Neural cell (in vitro differentiated cells): ENCODE data around the gene QKI. TPM values are rescaled to one million over a fixed set of nuclear protein-coding genes. Genes with fewer than 3 reads are reported as not detected.

Source experiments
- H2AFZ ChIP-seq: fragments of 200-600, 300-800 bp; sonication (generic), shearing (Covaris generic); 2 replicates; pipeline ENCODE4 v1.6.0; 2014; ENCODE audit warnings: low read depth, mild to moderate bottlenecking, antibody characterized with exemption, low read length, moderate library complexity
- H3F3A ChIP-seq: fragments of 200-600 bp; shearing (Covaris generic); 2 replicates; pipeline ENCODE4 v1.6.1; 2016; ENCODE audit warnings: mild to moderate bottlenecking, moderate library complexity, mixed read lengths, antibody characterized with exemption, low read length; ENCODE audit not compliant: insufficient read depth, poor library complexity, severe bottlenecking
- H3K27ac ChIP-seq: fragments of 200-600, 300-800 bp; sonication (generic), shearing (Covaris generic); 2 replicates; pipeline ENCODE4 v1.5.1; 2014; ENCODE audit warnings: mild to moderate bottlenecking, low read length, moderate library complexity
- H3K27me3 ChIP-seq: fragments of 300-800, 200-600 bp; sonication (generic), shearing (Covaris generic); 2 replicates; pipeline ENCODE4 v1.6.0; 2014; ENCODE audit warnings: mild to moderate bottlenecking, low read depth, low read length, moderate library complexity; ENCODE audit not compliant: insufficient read depth
- H3K36me3 ChIP-seq: fragments of 300-800, 200-600 bp; sonication (generic), shearing (Covaris generic); 2 replicates; pipeline ENCODE4 v1.5.1; 2014; ENCODE audit warnings: mild to moderate bottlenecking, antibody characterized with exemption, low read length, moderate library complexity; ENCODE audit not compliant: insufficient read depth
- H3K4me2 ChIP-seq: fragments of 300-800, 200-600 bp; sonication (generic), shearing (Covaris generic); 2 replicates; pipeline ENCODE4 v1.6.0; 2014; ENCODE audit warnings: mild to moderate bottlenecking, low read length
- H3K4me3 ChIP-seq: fragments of 300-800, 200-600 bp; sonication (generic), shearing (Covaris generic); 2 replicates; pipeline ENCODE4 v1.5.1; 2014; ENCODE audit warnings: mild to moderate bottlenecking, low read length, moderate library complexity
- H3K79me2 ChIP-seq: fragments of 200-600 bp; shearing (Covaris generic); replicated peaks from 2 replicates; pipeline ENCODE4 v1.6.0; 2014; ENCODE audit warnings: mild to moderate bottlenecking, low read length, moderate library complexity; ENCODE audit not compliant: insufficient read depth
- H3K9ac ChIP-seq: fragments of 300-800, 200-600 bp; sonication (generic), shearing (Covaris generic); 2 replicates; pipeline ENCODE4 v1.6.1; 2016; ENCODE audit warnings: mild to moderate bottlenecking, low read length, mixed read lengths
- H3K9me2 ChIP-seq: fragments of 200-600 bp; shearing (Covaris generic); 2 replicates; pipeline ENCODE4 v1.6.1; 2016; ENCODE audit warnings: mild to moderate bottlenecking, low read length, mixed read lengths; ENCODE audit not compliant: insufficient read depth
- H3K9me3 ChIP-seq: fragments of 200-600, 300-800 bp; sonication (generic), shearing (Covaris generic); 2 replicates; pipeline ENCODE4 v1.6.1; 2016; ENCODE audit warnings: mild to moderate bottlenecking, mixed run types, low read length, moderate library complexity, mixed read lengths
- H4K20me1 ChIP-seq: fragments of 200-600 bp; shearing (Covaris generic); 2 replicates; pipeline ENCODE4 v1.6.1; 2016; ENCODE audit warnings: mild to moderate bottlenecking, mixed run types; ENCODE audit not compliant: insufficient read depth
- EP300 ChIP-seq: fragments of 450-650 bp; conservative IDR thresholded peaks from 2 replicates; pipeline ENCODE4 v1.6.1; 2014; ENCODE audit warnings: antibody characterized with exemption, mild to moderate bottlenecking, moderate library complexity; ENCODE audit not compliant: poor library complexity, severe bottlenecking
- EZH2 ChIP-seq: fragments of 200-600, 300-800 bp; shearing (Covaris generic), sonication (generic); IDR thresholded peaks from 2 replicates; pipeline ENCODE4 v1.6.1; 2014; ENCODE audit warnings: antibody characterized with exemption, low read length, borderline replicate concordance, mild to moderate bottlenecking; ENCODE audit not compliant: insufficient read depth, poor library complexity, severe bottlenecking
- MXI1 ChIP-seq: fragments of 450-650 bp; conservative IDR thresholded peaks from 2 replicates; pipeline ENCODE4 v1.6.1; 2014; ENCODE audit warnings: antibody characterized with exemption, mild to moderate bottlenecking; ENCODE audit not compliant: poor library complexity, severe bottlenecking
- POLR2AphosphoS5 ChIP-seq: IDR thresholded peaks from 2 replicates; pipeline ENCODE4 v1.6.1; 2012
- RAD21 ChIP-seq: fragments of 450-650 bp; conservative IDR thresholded peaks from 2 replicates; pipeline ENCODE4 v1.6.1; 2014; ENCODE audit warnings: antibody characterized with exemption, mild to moderate bottlenecking, moderate library complexity
- SMC3 ChIP-seq: fragments of 450-650 bp; conservative IDR thresholded peaks from 2 replicates; pipeline ENCODE4 v1.6.1; 2014; ENCODE audit warnings: antibody characterized with exemption, mild to moderate bottlenecking, moderate library complexity; ENCODE audit not compliant: poor library complexity
- TAF1 ChIP-seq: IDR thresholded peaks from 2 replicates; pipeline ENCODE4 v1.6.1; 2012; ENCODE audit warnings: low read depth
- polyA plus RNA-seq: library from polyadenylated mRNA; depleted of rRNA; stranded (reverse); fragments of >200 nt; gene quantifications from 2 replicates; pipeline ENCODE4 v1.2.3, GENCODE V29; 2014
- TF ChIP-seq, protein P1 (sequence below): IDR thresholded peaks from 2 replicates; pipeline ENCODE4 v1.6.1; 2012; ENCODE audit warnings: borderline replicate concordance
- TF ChIP-seq, protein P2 (sequence below): fragments of 450-650 bp; IDR thresholded peaks from 2 replicates; pipeline ENCODE4 v1.5.1; 2014; ENCODE audit warnings: antibody characterized with exemption, mild to moderate bottlenecking, moderate library complexity; ENCODE audit not compliant: poor library complexity, severe bottlenecking

The QKI gene
- polyA plus RNA-seq, 1 donor from 2014 or later = 39.0 TPM

DNA sequence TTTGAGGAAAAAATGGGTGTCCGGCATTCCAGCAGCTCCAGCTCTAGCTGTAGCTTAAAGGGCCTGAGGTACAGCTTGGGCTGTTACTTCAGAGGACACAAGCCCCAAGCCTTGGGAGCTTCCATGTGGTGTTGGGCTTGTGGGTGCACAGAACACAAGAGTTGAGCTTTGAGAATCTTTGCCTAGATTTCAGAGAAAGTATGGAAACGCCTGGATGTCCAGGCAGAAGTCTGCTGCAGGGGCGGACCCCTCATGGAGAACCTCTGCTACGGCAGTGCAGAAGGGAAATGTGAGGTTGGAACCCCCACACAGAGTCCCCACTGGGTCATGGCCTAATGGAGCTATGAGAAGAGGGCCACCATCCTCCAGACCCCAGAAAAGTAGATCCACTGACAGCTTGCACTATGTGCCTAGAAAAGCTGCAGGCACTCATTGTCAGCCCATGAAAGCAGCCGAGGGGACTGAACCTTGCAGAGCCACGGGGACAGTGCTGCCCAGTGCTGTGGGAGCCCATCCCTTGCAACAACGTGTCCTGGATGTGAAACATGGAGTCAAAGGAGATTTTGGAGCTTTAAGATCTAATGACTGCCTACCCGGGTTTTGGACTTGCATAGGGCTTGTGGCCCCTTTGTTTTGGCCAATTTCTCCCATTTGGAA lies 90.6 kb downstream of the QKI start:
- Histone ChIP-seq H4K20me1 (no peaks in the 10 kb centered on the region), H3K9ac (no peak overlapping the region), H3K36me3 (no peaks in the 10 kb centered on the region), H3K79me2 (peaks cover 91% of the 10 kb centered on the region), H3K27me3 (no peaks in the 10 kb centered on the region), H3K27ac (no peak overlapping the region), H3K9me3 (peaks cover 4% of the 10 kb centered on the region), H3K4me3 (no peak overlapping the region), H3K4me2 (no peak overlapping the region), H3F3A (no peaks in the 10 kb centered on the region), H3K9me2 (no peaks in the 10 kb centered on the region), H2AFZ (no peak overlapping the region)
- TF ChIP-seq MXI1 = no peak
- no peak for TF ChIP-seq SMC3
- TF ChIP-seq EP300 = no peak
- TF ChIP-seq POLR2AphosphoS5 = no peak
- no peak for TF ChIP-seq EZH2
- no peak for TF ChIP-seq RAD21
- TF ChIP-seq, protein P1, sequence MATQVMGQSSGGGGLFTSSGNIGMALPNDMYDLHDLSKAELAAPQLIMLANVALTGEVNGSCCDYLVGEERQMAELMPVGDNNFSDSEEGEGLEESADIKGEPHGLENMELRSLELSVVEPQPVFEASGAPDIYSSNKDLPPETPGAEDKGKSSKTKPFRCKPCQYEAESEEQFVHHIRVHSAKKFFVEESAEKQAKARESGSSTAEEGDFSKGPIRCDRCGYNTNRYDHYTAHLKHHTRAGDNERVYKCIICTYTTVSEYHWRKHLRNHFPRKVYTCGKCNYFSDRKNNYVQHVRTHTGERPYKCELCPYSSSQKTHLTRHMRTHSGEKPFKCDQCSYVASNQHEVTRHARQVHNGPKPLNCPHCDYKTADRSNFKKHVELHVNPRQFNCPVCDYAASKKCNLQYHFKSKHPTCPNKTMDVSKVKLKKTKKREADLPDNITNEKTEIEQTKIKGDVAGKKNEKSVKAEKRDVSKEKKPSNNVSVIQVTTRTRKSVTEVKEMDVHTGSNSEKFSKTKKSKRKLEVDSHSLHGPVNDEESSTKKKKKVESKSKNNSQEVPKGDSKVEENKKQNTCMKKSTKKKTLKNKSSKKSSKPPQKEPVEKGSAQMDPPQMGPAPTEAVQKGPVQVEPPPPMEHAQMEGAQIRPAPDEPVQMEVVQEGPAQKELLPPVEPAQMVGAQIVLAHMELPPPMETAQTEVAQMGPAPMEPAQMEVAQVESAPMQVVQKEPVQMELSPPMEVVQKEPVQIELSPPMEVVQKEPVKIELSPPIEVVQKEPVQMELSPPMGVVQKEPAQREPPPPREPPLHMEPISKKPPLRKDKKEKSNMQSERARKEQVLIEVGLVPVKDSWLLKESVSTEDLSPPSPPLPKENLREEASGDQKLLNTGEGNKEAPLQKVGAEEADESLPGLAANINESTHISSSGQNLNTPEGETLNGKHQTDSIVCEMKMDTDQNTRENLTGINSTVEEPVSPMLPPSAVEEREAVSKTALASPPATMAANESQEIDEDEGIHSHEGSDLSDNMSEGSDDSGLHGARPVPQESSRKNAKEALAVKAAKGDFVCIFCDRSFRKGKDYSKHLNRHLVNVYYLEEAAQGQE = no peak
- TF ChIP-seq TAF1 = no peak
- TF ChIP-seq, protein P2, sequence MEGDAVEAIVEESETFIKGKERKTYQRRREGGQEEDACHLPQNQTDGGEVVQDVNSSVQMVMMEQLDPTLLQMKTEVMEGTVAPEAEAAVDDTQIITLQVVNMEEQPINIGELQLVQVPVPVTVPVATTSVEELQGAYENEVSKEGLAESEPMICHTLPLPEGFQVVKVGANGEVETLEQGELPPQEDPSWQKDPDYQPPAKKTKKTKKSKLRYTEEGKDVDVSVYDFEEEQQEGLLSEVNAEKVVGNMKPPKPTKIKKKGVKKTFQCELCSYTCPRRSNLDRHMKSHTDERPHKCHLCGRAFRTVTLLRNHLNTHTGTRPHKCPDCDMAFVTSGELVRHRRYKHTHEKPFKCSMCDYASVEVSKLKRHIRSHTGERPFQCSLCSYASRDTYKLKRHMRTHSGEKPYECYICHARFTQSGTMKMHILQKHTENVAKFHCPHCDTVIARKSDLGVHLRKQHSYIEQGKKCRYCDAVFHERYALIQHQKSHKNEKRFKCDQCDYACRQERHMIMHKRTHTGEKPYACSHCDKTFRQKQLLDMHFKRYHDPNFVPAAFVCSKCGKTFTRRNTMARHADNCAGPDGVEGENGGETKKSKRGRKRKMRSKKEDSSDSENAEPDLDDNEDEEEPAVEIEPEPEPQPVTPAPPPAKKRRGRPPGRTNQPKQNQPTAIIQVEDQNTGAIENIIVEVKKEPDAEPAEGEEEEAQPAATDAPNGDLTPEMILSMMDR = no peak

DNA sequence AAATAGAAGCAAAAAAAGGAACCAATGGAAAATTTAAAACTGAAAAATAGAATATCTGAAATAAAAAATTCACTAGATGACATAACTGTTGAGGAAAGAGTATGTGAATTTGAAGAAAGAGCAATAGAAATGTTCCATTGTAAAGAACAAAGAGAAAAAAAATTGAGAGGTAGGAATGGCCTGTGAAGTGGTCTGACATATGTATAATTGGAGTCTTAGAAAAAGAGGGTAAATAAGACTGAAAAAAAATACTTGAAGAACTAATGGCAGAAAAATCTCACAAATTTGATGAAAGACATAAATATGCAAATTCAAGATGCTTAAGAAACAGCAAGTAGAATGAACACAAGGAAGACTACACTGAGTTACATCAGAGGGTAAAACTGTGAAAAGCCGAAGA lies 93.4 kb downstream of the QKI start:
- no peaks in the 10 kb centered on the region for H3K9me2 ChIP-seq
- TF ChIP-seq, protein P1 = no peak
- TF ChIP-seq MXI1 (no peak), TAF1 (no peak), SMC3 (no peak), RAD21 (no peak), EP300 (no peak), POLR2AphosphoS5 (no peak), EZH2 (no peak)
- TF ChIP-seq, protein P2 = no peak
- H2AFZ ChIP-seq = no peak overlapping the region
- H3K27ac ChIP-seq = no peak overlapping the region
- peaks cover 4% of the 10 kb centered on the region for H3K9me3 ChIP-seq
- H3K9ac ChIP-seq = no peak overlapping the region
- no peak overlapping the region for H3K4me2 ChIP-seq
- H4K20me1 ChIP-seq = no peaks in the 10 kb centered on the region
- no peak overlapping the region for H3K4me3 ChIP-seq
- no peaks in the 10 kb centered on the region for H3F3A ChIP-seq
- H3K27me3 ChIP-seq = no peaks in the 10 kb centered on the region
- no peaks in the 10 kb centered on the region for H3K36me3 ChIP-seq
- peaks cover 91% of the 10 kb centered on the region for H3K79me2 ChIP-seq
